OCI-LY3 (cell line): ENCODE measurements around the gene SDSL.

ENCODE experiments used
- H2AFZ ChIP-seq: fragments of 200-600, 300-600 bp; shearing (Covaris generic); 2 replicates; pipeline ENCODE4 v1.6.0; 2014; ENCODE audit warnings: antibody characterized with exemption, low read depth, low read length
- H3K27ac ChIP-seq: fragments of 200-600, 300-600 bp; sonication (generic); 2 replicates; pipeline ENCODE4 v1.5.1; 2014; ENCODE audit warnings: mild to moderate bottlenecking, low read length, moderate library complexity, mixed read lengths
- H3K27me3 ChIP-seq: fragments of 200-600, 300-600 bp; sonication (generic); 2 replicates; pipeline ENCODE4 v1.6.1; 2014; ENCODE audit warnings: low read depth, low read length, mixed read lengths
- H3K36me3 ChIP-seq: fragments of 200-600, 300-600 bp; sonication (generic); replicated peaks from 2 replicates; pipeline ENCODE3; 2014; ENCODE audit warnings: low read depth, low read length, mixed read lengths
- H3K4me1 ChIP-seq: fragments of 300-600, 200-600 bp; sonication (generic); 2 replicates; pipeline ENCODE4 v1.6.1; 2014; ENCODE audit warnings: low read length, mixed read lengths
- H3K4me2 ChIP-seq: fragments of 200-600, 300-600 bp; sonication (generic); 2 replicates; pipeline ENCODE4 v1.6.1; 2014; ENCODE audit warnings: low read length, mixed read lengths
- H3K4me3 ChIP-seq: fragments of 300-600, 200-600 bp; sonication (generic); 2 replicates; pipeline ENCODE4 v1.5.1; 2014; ENCODE audit warnings: antibody characterized with exemption, mild to moderate bottlenecking, low read length, moderate library complexity
- H3K79me2 ChIP-seq: fragments of 300-600, 200-600 bp; shearing (Covaris generic); 2 replicates; pipeline ENCODE4 v1.6.1; 2014; ENCODE audit warnings: mild to moderate bottlenecking, low read length, mixed read lengths
- H3K9ac ChIP-seq: fragments of 300-600, 200-600 bp; shearing (Covaris generic); 2 replicates; pipeline ENCODE4 v1.6.0; 2014; ENCODE audit warnings: mild to moderate bottlenecking, low read length, moderate library complexity
- H3K9me3 ChIP-seq: fragments of 200-600, 300-600 bp; shearing (Covaris generic); 2 replicates; pipeline ENCODE4 v1.6.1; 2014; ENCODE audit warnings: low read length, mixed read lengths; ENCODE audit not compliant: insufficient read depth
- H4K20me1 ChIP-seq: fragments of 200-600, 300-600 bp; sonication (generic); 2 replicates; pipeline ENCODE4 v1.6.1; 2016; ENCODE audit warnings: low read length, mixed read lengths; ENCODE audit not compliant: insufficient read depth
- CTCF ChIP-seq: fragments of 200-600, 300-600 bp; sonication (generic); IDR thresholded peaks from 2 replicates; pipeline ENCODE4 v1.5.1; 2014; ENCODE audit warnings: antibody characterized with exemption, low read length, low read depth
- EZH2phosphoT487 ChIP-seq: fragments of 200-600 bp; shearing (Covaris generic); IDR thresholded peaks from 2 replicates; pipeline ENCODE4 v1.6.1; 2018; ENCODE audit warnings: antibody characterized with exemption, mixed run types, low read depth

Gene SDSL

GRCh38 chr12:113432986-113433385 lies 10.8 kb downstream of the SDSL start:
- Histone ChIP-seq H3K36me3 (no peaks in the 10 kb centered on the region), H3K9me3 (no peaks in the 10 kb centered on the region), H2AFZ (no peak overlapping the region), H3K4me1 (no peaks in the 10 kb centered on the region), H3K4me2 (no peak overlapping the region), H3K27ac (no peak overlapping the region), H3K9ac (no peak overlapping the region), H3K79me2 (no peaks in the 10 kb centered on the region), H3K4me3 (no peak overlapping the region), H4K20me1 (peaks cover under 1% of the 10 kb centered on the region; the same call in 1 of the 2 replicates), H3K27me3 (peaks cover 53% of the 10 kb centered on the region)
- TF ChIP-seq CTCF (no peak), EZH2phosphoT487 (no peak)

- no peak overlapping the region for H2AFZ ChIP-seq
- no peak overlapping the region for H3K4me2 ChIP-seq
- H3K36me3 ChIP-seq: no peaks in the 10 kb centered on the region
- no peak overlapping the region for H3K9ac ChIP-seq
- no peak overlapping the region for H3K27ac ChIP-seq
- no peak overlapping the region for H3K4me3 ChIP-seq
- no peaks in the 10 kb centered on the region for H4K20me1 ChIP-seq
- H3K27me3 ChIP-seq: peaks cover 52% of the 10 kb centered on the region
- H3K9me3 ChIP-seq: no peaks in the 10 kb centered on the region
- H3K79me2 ChIP-seq: no peaks in the 10 kb centered on the region
- no peak for TF ChIP-seq EZH2phosphoT487
- TF ChIP-seq CTCF: no peak
- no peaks in the 10 kb centered on the region for H3K4me1 ChIP-seq
Measured at GRCh38 chr12:113435367-113435766, 13.2 kb downstream of the SDSL start.

DNA sequence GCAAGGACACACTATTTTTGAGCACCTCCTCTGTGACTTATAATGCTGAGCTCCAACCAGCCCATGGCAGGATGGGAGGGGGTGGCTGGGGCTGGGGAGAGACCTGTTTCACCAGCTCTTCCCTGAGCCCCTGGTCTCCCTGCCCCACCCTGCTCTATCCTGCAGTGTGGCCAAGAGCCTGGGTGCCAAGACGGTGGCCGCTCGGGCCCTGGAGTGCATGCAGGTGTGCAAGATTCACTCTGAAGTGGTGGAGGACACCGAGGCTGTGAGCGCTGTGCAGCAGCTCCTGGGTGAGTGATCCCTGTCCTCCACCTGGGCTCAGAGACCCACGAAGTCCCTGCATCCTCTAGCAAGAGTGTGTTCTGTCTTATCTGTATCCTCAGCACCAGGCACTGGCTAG lies 14.4 kb downstream of the SDSL start:
- Histone ChIP-seq H3K4me2 (no peak overlapping the region), H3K27me3 (peaks cover 56% of the 10 kb centered on the region), H3K9me3 (no peaks in the 10 kb centered on the region), H3K9ac (no peak overlapping the region), H4K20me1 (no peaks in the 10 kb centered on the region), H3K79me2 (no peaks in the 10 kb centered on the region), H3K4me3 (no peak overlapping the region), H3K4me1 (no peaks in the 10 kb centered on the region), H3K27ac (no peak overlapping the region), H3K36me3 (no peaks in the 10 kb centered on the region), H2AFZ (no peak overlapping the region)
- TF ChIP-seq EZH2phosphoT487 (no peak), CTCF (no peak)

- H3K4me1 ChIP-seq: no peaks in the 10 kb centered on the region
Measured at GRCh38 chr12:113436993-113437728, 15.0 kb downstream of the SDSL start.

More at GRCh38 chr12:113436993-113437728, 15.0 kb downstream of the SDSL start:
- no peaks in the 10 kb centered on the region for H3K79me2 ChIP-seq
- H3K27me3 ChIP-seq: peaks cover 62% of the 10 kb centered on the region
- no peaks in the 10 kb centered on the region for H3K36me3 ChIP-seq
- no peak overlapping the region for H3K27ac ChIP-seq
- no peak overlapping the region for H3K4me2 ChIP-seq
- TF ChIP-seq CTCF (no peak), EZH2phosphoT487 (no peak)
- H3K9me3 ChIP-seq: no peaks in the 10 kb centered on the region
- H3K4me3 ChIP-seq: no peak overlapping the region
- no peak overlapping the region for H3K9ac ChIP-seq
- H2AFZ ChIP-seq: no peak overlapping the region
- H4K20me1 ChIP-seq: no peaks in the 10 kb centered on the region
